CD4-positive, alpha-beta T cell treated with Interferon gamma for 1 hour (primary cell): ENCODE measurements around the gene MCRS1.
A peak's percentile ranks its signal among the peaks of the same experiment; 100 is the strongest.
"Not testable (repeated sequence)": the region's sequence is repeated elsewhere in the genome, so short reads cannot be mapped to it uniquely, and the experiment has no call there.

Experiments
- DNase-seq: peaks from one replicate; pipeline ENCODE4 v3.0.0-alpha.2; 2020

Gene MCRS1

DNA sequence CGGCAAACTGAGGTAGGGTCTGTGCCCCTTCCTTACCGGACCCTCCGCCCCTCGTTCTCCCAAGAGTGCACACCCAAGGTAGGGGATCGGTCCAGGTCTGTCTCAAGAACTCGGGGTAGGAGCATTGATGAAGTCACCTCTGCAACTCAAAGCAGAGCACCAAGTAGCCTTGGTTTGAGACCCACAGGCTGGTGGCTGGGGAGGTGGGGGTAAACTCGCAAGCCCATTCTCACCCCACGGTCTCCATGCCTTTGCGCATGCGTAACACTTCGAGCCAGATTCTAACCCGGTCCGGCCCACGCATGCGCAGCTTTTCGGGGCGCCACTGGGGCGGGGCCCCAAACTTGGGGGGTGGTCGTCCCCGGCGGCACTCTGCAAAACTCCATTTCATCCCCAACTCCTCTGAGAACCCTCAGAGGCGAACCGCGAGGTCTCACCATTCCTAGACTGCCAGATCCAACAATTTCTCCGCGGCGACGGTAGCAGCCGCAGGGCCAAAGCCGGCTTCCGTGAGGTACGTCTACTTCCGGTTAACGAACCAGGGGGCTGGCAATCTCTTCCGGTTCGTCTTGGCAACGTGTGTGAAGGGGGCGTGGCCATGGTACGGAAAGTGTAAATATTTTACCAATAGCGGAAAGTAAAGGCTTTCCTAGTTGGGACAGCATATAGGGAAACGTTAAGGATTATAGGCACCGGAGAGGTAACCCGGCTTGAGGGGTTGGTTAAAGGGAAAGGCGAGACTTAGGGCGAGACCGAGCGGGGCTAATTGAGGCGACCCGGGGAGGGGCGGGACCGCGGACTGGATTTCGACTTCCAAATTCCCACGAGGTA is at the start of gene MCRS1:
TSS of gene MCRS1 (minus strand) at position 532 of the 831 bp plus-strand sequence. CDS start 1,411 bp downstream, outside the sequence.
- DNase-seq = peak; percentile 89

DNA sequence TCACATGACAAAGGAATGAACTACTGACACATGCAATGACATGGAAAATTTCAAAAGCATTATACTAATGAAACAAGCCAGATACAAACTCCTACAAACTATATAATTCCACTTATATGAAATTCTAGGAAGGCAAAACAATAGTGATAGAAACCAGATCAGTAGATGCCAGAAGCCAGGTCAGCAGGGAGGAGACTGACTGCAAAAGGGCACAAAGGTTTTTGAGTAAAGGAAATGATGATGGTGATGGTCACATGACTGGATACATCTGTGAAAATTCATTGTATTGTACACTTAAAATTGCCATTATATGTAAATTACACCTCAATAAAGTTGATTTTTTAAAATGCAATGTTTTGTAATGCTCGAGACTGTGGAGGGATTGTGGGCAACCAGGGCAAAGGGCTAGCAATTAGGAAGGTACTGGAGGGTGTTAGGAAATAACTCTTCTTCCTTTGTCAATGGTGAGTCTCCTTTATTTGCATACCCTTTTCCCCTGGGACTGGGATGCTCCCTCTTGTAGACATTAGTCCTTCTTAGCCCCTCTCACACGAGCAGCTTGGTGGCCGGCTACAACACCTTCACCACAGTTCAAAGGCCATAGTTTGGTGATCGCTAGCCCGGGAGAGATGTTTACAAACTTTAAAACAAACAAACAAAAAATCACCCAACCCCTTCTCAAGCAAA is 48.7 kb upstream of the MCRS1 start:
- DNase-seq = no peak

DNA sequence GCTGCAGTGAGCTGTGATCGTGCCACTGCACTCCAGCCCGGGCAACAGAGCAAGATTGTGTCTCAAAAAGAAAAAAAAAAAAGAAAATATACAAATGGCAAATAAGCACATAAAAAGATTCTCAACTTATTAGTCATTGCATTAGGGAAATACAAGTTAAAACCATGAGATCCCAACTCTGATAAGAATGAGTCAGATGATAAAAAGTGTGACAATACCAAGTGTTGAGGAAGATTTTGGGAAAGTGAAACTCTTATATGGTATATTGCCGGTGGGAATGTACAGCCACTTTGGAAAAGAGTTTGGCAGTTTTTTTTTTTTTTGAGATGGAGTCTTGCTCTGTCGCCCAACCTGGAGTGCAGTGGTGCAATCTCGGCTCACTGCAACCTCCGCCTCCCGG is 47.8 kb upstream of the MCRS1 start:
- DNase-seq = no peak

GRCh38 chr12:49612210-49612609 is 44.3 kb upstream of the MCRS1 start:
- no peak for DNase-seq

- not testable (repeated sequence) for DNase-seq
These were observed 42.8 kb upstream of the MCRS1 start for GRCh38 chr12:49610785-49611184.

DNA sequence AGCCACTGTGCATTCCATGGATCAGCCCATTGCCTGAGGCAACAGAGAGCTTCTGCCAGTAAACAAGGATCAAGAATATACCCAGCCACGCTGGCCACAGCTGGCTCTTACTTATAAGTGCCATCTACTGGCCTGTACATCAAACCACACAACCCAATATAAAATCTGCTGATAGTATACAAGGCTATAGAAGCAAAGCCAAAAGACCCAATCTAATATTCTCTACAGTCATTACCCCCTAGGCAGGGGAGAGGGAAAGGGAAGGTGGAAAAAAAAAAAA is 41.9 kb upstream of the MCRS1 start:
- no peak for DNase-seq

DNA sequence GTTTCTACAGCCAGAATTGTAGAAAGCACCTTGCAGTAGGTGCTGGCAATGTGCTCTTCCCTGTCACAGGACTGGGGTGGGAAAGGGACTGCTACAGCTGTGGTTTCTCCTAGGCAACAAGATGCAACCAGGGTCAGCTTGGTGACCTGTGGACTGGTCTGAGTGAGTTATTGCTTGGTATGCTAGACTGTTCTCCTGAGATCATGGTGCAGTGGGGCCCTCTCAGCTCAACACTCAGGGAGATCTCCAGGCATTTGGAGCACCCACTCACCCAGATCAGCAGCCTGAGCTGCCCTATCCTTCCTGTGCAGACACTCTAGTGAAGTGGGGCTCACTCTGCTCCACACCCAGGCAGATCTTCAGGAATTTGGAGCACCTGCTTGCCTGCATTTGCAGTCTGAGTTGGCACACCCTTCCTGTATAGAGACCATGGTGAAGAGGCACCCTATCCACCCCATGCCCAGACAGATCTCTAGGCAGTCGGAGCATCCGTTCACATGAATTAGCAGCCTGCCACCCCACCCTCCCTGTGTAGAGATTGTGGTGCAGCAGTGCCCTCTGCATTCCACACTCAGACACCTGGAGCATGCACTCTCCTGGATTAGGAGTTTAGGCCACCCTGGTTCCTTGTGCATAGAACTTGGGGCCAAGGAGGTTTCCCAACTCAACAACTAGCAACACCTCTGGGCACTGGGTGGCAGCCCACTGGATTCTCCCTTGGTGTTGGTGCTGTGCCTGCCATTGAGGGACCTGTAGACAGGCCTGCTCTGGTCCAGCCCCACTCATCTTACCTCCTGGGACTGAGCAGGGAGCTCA is 41.3 kb upstream of the MCRS1 start:
- no peak for DNase-seq

DNA sequence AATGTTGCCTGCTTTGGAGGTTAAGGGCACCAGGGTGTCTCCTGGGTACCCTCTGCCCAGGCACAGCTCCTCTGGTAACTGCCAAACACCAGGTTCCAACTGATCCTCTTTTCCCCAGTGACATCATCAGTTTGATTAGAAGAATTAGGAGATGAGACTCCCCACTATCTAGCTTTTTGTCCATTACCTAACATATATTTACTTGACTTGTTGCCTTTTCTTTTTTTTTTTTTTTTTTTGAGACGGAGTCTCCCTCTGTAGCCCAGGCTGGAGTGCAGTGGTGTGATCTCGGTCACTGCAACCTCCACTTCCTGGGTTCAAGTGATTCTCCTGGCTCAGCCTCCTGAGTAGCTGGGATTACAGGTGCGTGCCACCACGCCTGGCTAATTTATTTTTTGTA is 37.6 kb upstream of the MCRS1 start, which contains the start of gene FAM186B:
TSS of gene FAM186B (minus strand) at position 101 of the 400 bp plus-strand sequence. CDS start 162 bp downstream, outside the sequence.
- DNase-seq = not testable (repeated sequence)

- no peak for DNase-seq
These were observed 36.9 kb upstream of the MCRS1 start for GRCh38 chr12:49604856-49605255.

DNA sequence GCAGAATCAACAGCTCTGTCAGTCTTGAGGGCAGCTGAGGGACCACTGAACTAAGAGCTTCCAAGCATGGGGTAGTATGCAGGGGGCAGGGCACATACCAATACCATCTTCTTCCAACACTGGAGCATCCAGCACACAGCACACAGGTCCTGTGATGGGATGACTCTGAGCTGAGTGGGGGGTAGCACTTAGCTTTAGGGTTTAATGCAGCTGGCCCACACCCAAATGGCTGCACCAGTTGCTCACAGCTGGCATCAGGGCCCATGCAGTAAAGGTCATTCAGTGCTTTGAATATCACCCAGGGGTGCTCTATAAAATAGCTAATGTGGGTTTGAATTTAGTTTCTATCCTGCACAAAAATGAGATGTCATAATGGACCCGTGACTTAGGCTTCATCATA is 35.8 kb upstream of the MCRS1 start:
- no peak for DNase-seq

DNA sequence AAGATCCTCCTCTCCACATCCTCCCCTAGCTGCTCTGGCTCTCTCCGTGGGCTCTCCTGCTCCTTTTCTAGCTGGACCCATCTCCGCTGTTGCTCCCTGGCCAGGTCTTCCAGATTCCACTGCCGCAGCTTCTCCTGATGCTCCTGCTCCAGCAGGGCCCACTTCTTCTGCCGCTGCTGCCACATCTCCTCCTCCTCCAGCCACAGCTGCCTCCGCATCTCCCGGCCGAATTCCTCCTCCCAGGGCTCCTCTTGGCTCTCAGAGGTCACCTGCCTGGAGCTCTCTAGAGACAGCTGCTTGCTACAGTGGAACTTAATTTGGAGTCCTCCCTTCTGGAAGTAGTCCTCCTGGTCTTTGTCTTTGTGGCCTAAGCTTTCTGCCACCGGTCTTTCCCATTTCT is 32.0 kb upstream of the MCRS1 start:
- DNase-seq = no peak

GRCh38 chr12:49598527-49598926 is 30.6 kb upstream of the MCRS1 start:
- no peak for DNase-seq

DNA sequence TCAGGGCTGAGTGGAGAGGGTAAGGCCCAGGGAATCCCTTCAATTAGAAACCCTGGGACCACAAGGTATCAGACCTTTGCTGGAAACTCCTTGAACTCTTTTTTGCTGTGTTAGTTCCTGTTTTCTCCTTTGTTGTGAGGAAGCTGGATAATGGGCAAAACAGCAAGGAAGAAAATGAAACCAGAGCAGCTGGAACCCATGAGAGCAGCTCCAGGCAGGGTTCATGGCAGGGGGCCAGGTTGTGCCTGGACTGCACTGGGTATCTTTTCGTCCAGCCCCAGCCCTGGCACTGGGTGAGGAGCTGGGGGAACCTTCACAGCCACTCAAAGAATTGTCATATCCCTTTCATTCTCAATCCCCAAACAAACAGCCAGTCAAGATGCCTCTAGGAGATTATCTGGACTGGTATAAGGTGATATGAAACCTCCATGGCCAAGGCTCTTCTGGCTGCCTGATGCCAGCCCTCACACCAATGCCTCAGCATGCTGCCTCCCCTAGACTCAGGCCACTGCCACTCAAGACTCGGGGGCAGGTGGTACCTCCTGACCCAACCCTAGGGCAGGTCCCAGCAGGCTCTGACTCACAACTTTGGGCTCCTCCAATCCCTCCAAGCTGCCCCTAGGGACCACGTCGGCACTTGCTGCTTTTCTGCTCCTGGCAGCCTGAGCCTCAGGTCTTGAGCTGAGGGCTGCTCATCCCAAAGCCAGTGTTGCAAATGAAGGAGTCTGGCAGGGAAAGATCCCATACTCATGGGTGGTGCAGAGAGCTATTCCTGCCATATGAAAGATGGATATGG is 21.0 kb upstream of the MCRS1 start:
- no peak for DNase-seq

GRCh38 chr12:49588281-49588680 is 20.3 kb upstream of the MCRS1 start:
- no peak for DNase-seq

GRCh38 chr12:49587174-49587908 is 19.4 kb upstream of the MCRS1 start:
- no peak for DNase-seq

GRCh38 chr12:49585477-49586459 is 17.8 kb upstream of the MCRS1 start:
- DNase-seq = no peak

- no peak for DNase-seq
These were observed 16.6 kb upstream of the MCRS1 start for GRCh38 chr12:49584591-49584990.

DNA sequence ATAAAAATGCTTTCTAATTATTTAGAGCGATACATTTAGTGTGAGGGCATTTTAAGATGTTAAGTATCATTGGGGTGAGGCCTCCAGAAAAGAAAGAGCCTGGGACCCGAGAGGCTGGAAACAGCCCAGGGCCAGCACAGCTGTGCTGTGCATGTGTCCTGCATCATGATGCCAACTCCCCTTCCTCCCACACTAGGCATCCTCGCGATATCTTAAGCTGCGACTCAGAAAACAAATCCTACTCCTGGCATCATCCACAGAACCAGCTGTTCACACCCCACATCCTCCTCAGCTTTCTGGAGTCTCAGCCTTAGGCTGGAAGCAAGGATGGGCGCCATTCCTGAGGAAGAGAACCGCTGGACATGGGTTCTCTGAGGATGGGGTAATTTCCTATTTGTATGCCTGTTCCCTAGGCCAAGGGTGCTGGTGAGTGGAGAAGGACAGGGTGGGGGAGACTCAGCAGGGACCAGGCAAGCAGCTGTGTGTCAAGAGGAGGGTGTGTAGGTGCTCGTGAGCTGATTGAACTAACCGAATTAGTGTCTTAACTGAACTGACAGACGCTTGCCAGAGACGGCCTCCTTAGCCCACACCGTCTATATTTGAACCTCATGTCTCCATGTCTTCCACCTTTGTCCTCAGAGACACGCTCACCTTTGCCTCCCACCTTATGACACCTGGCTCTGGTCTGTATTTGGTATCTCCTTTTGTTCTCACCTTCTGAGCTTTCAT is 15.6 kb upstream of the MCRS1 start:
- no peak for DNase-seq

GRCh38 chr12:49582850-49583249 is 14.9 kb upstream of the MCRS1 start:
- DNase-seq = no peak

- no peak for DNase-seq
These were observed 14.3 kb upstream of the MCRS1 start for GRCh38 chr12:49582201-49582600.
